Skeletal muscle tissue (tissue), 4 donors: ENCODE measurements around the gene CST11. TPM values are rescaled to one million over a fixed set of nuclear protein-coding genes. Genes with fewer than 3 reads are reported as not detected.

Experiments
- H3K27ac ChIP-seq: one replicate; pipeline ENCODE4 v1.7.0; 2013; ENCODE audit warnings: mild to moderate bottlenecking, low read depth, low read length, inconsistent platforms
- H3K27me3 ChIP-seq, 3 donors: one replicate each; pipeline ENCODE4 v1.7.0; 2013; ENCODE audit warnings: low read length in 3 of 3; ENCODE audit not compliant: control insufficient read depth in 3 of 3, insufficient read depth in 3 of 3
- H3K36me3 ChIP-seq, 3 donors: one replicate each; pipeline ENCODE4 v1.7.0; 2013; ENCODE audit warnings: low read length in 3 of 3; ENCODE audit not compliant: control insufficient read depth in 3 of 3, insufficient read depth in 3 of 3
- H3K4me1 ChIP-seq, 3 donors: one replicate each; pipeline ENCODE4 v1.7.0; 2013; ENCODE audit warnings: low read length in 3 of 3, mild to moderate bottlenecking in 3 of 3; ENCODE audit not compliant: control insufficient read depth in 3 of 3, insufficient read depth in 3 of 3
- H3K4me3 ChIP-seq, 3 donors: one replicate each; pipeline ENCODE4 v1.7.0; 2013; ENCODE audit warnings: low read length in 3 of 3
- H3K9ac ChIP-seq, 3 donors: one replicate each; pipeline ENCODE4 v1.7.0; 2013; ENCODE audit warnings: low read length in 3 of 3, mild to moderate bottlenecking in 3 of 3, moderate library complexity in 2 of 3, low read depth in 1 of 3
- H3K9me3 ChIP-seq, 3 donors: one replicate each; pipeline ENCODE4 v1.7.0; 2013; ENCODE audit warnings: low read length in 3 of 3; ENCODE audit not compliant: control insufficient read depth in 3 of 3
- total RNA-seq: library from RNA; depleted of rRNA; stranded (reverse); fragments of >200 nt; gene quantifications from one replicate; pipeline ENCODE4 v1.2.3, GENCODE V29; 2014
- donor health status: Osteomylitis.

Gene CST11
- total RNA-seq, 1 donor from 2014 or later = not detected

GRCh38 chr20:23445596-23446217, 7.0 kb downstream of the CST11 start:
- H3K4me3 ChIP-seq = no peak overlapping the region
- H3K36me3 ChIP-seq = no peaks in the 10 kb centered on the region
- H3K27me3 ChIP-seq = no peaks in the 10 kb centered on the region
- no peaks in the 10 kb centered on the region for H3K9me3 ChIP-seq
- H3K9ac ChIP-seq = no peak overlapping the region
- no peaks in the 10 kb centered on the region for H3K4me1 ChIP-seq
- H3K27ac ChIP-seq = no peak overlapping the region

- H3K36me3 ChIP-seq = no peaks in the 10 kb centered on the region
- H3K27ac ChIP-seq = no peak overlapping the region
- no peaks in the 10 kb centered on the region for H3K9me3 ChIP-seq
- H3K4me1 ChIP-seq = no peaks in the 10 kb centered on the region
- no peaks in the 10 kb centered on the region for H3K27me3 ChIP-seq
- no peak overlapping the region for H3K4me3 ChIP-seq
- no peak overlapping the region for H3K9ac ChIP-seq
These were observed 7.8 kb downstream of the CST11 start for GRCh38 chr20:23444859-23445258.

- Histone ChIP-seq H3K9me3 (no peaks in the 10 kb centered on the region), H3K4me1 (no peaks in the 10 kb centered on the region), H3K4me3 (no peak overlapping the region), H3K27ac (no peak overlapping the region), H3K36me3 (no peaks in the 10 kb centered on the region), H3K9ac (no peak overlapping the region), H3K27me3 (no peaks in the 10 kb centered on the region)
These were observed 10.2 kb downstream of the CST11 start for GRCh38 chr20:23442436-23442835.

- Histone ChIP-seq H3K9ac (no peak overlapping the region), H3K27ac (no peak overlapping the region), H3K27me3 (no peaks in the 10 kb centered on the region), H3K36me3 (no peaks in the 10 kb centered on the region), H3K9me3 (no peaks in the 10 kb centered on the region), H3K4me1 (no peaks in the 10 kb centered on the region), H3K4me3 (no peak overlapping the region)
These were observed 10.8 kb downstream of the CST11 start for GRCh38 chr20:23441850-23442313.

- Histone ChIP-seq H3K9me3 (no peaks in the 10 kb centered on the region), H3K27ac (no peak overlapping the region), H3K27me3 (no peaks in the 10 kb centered on the region), H3K9ac (no peak overlapping the region), H3K4me3 (no peak overlapping the region), H3K36me3 (no peaks in the 10 kb centered on the region), H3K4me1 (peaks cover 0 to 6% (median 2%) of the 10 kb centered on the region in 3 donors)
These were observed 12.7 kb downstream of the CST11 start for GRCh38 chr20:23440004-23440403.

GRCh38 chr20:23438661-23439060, 14.0 kb downstream of the CST11 start:
- no peak overlapping the region for H3K9ac ChIP-seq
- H3K36me3 ChIP-seq = no peaks in the 10 kb centered on the region
- H3K4me1 ChIP-seq = peaks cover 0 to 6% (median 2%) of the 10 kb centered on the region in 3 donors
- H3K4me3 ChIP-seq = no peak overlapping the region
- no peak overlapping the region for H3K27ac ChIP-seq
- H3K27me3 ChIP-seq = no peaks in the 10 kb centered on the region
- H3K9me3 ChIP-seq = no peaks in the 10 kb centered on the region

GRCh38 chr20:23437126-23437899, 15.4 kb downstream of the CST11 start:
- Histone ChIP-seq H3K9ac (no peak overlapping the region), H3K27ac (no peak overlapping the region), H3K4me3 (no peak overlapping the region), H3K27me3 (no peaks in the 10 kb centered on the region), H3K36me3 (no peaks in the 10 kb centered on the region), H3K4me1 (peaks cover 0 to 6% (median 2%) of the 10 kb centered on the region in 3 donors), H3K9me3 (no peaks in the 10 kb centered on the region)

GRCh38 chr20:23436681-23437080, 16.0 kb downstream of the CST11 start:
- H3K9me3 ChIP-seq = no peaks in the 10 kb centered on the region
- H3K9ac ChIP-seq = no peak overlapping the region
- peaks cover 0 to 6% (median 2%) of the 10 kb centered on the region in 3 donors for H3K4me1 ChIP-seq
- H3K36me3 ChIP-seq = no peaks in the 10 kb centered on the region
- no peak overlapping the region for H3K4me3 ChIP-seq
- H3K27ac ChIP-seq = no peak overlapping the region
- H3K27me3 ChIP-seq = no peaks in the 10 kb centered on the region

- no peak overlapping the region for H3K9ac ChIP-seq
- H3K4me3 ChIP-seq = no peak overlapping the region
- H3K4me1 ChIP-seq = peaks cover 0 to 6% (median 2%) of the 10 kb centered on the region in 3 donors
These were observed 16.8 kb downstream of the CST11 start for GRCh38 chr20:23435626-23436539.

More at GRCh38 chr20:23435626-23436539, 16.8 kb downstream of the CST11 start:
- H3K27me3 ChIP-seq = no peaks in the 10 kb centered on the region
- no peak overlapping the region for H3K27ac ChIP-seq
- no peaks in the 10 kb centered on the region for H3K36me3 ChIP-seq
- H3K9me3 ChIP-seq = no peaks in the 10 kb centered on the region
